Colonic mucosa (tissue), 4 donors: ENCODE data around the gene DDA1. TPM values are rescaled to one million over a fixed set of nuclear protein-coding genes. Genes with fewer than 3 reads are reported as not detected.

Source experiments
- DNase-seq: peaks from one replicate; pipeline ENCODE4 v3.0.0-alpha.2; 2020
- H3K27ac ChIP-seq: fragments of 200-600 bp; one replicate; pipeline ENCODE4 v1.8.0; 2021
- H3K27me3 ChIP-seq: fragments of 200-600 bp; one replicate; pipeline ENCODE4 v1.8.0; 2021
- H3K36me3 ChIP-seq: fragments of 200-600 bp; one replicate; pipeline ENCODE4 v1.8.0; 2021
- H3K4me1 ChIP-seq: fragments of 200-600 bp; one replicate; pipeline ENCODE4 v1.8.0; 2021; ENCODE audit warnings: mild to moderate bottlenecking
- H3K4me3 ChIP-seq: fragments of 200-600 bp; one replicate; pipeline ENCODE4 v1.8.0; 2021
- H3K9ac ChIP-seq, 2 donors: one replicate each; pipeline ENCODE4 v1.7.0; 2013; ENCODE audit warnings: control low read depth in 2 of 2, low read depth in 2 of 2, low read length in 2 of 2
- H3K9me3 ChIP-seq: fragments of 200-600 bp; one replicate; pipeline ENCODE4 v1.8.0; 2021
- intact Hi-C: fragments of 100-400 bp; cut with DNase I; formaldehyde crosslinking; loops from one replicate; pipeline ENCODE4 v1.14.1; 2022
- total RNA-seq, 2 donors: library from RNA; stranded (reverse); fragmentation: NEBNext Ultra II Directional in 1 of 2; extraction: Animal tissue kit (Norgen Biotek cat#: 25700) in 1 of 2; gene quantifications; one replicate each; pipeline ENCODE4 v1.2.1, GENCODE V29; 2021
- TF ChIP-seq, protein P1 (sequence below): fragments of 200-600 bp; IDR thresholded peaks from one replicate; pipeline ENCODE4 v1.8.0; 2022; ENCODE audit warnings: antibody characterized with exemption, mild to moderate bottlenecking
- donor health status: healthy.
- donor health status: DM: no; HTN: no; CAD: no.
- donor health status: DM: no; HTN: no; CAD: no.

The DDA1 gene
- total RNA-seq, 2 donors from 2014 or later = 39.1 to 45.0 TPM

DNA sequence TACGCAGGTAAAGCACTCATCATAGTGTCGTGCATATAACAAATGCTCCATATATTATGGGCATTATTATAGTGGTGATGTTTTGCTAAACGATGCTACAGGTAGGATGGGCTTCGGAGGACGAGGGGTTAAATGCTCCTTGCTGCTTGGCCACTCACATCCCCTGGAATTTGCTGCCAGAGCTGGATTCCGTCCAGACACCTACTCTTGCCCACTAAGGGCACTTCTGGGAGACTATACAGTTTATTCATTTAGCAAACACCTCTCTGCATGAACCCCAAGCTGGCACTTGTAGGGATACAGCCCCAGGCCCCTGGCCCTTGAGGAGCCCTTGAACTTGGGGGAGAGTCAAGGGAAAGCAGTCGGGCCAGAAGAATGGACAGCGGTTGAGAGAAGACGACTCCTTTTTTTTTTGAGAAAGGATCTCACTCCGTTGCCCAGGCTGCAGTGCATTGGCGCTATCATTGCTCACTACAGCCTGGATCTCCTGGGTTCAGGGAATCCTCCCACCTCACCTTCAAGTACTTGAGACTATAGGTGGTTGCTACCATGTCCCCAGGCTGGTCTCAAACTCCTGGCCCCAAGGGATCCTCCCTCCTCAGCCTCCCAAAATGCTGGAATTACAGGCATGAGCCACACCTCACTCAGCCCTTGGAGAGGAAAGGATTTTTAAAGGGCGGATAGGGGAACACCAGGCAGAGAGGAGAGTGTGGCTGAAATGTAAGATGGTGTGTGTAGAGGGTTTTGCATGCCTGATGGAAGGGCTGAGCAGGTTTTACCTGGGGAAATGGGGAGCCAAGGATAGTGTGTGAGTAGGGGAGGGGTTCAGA, 4.8 kb upstream of the DDA1 start:
- H3K36me3 ChIP-seq = no peaks in the 10 kb centered on the region
- peak overlapping the region in 1 of 2 donors; percentile 59 for H3K9ac ChIP-seq
- H3K27me3 ChIP-seq = no peaks in the 10 kb centered on the region
- DNase-seq = no peak
- peak overlapping the region; percentile 72 for H3K4me3 ChIP-seq
- intact Hi-C loops = loop anchor here (2.0 kb wide), 1 partner anchor 30 kb away; the partner anchor contains the start of gene ANO8
- H3K27ac ChIP-seq = peak overlapping the region; percentile 93
- H3K9me3 ChIP-seq = no peaks in the 10 kb centered on the region
- TF ChIP-seq, protein P1, sequence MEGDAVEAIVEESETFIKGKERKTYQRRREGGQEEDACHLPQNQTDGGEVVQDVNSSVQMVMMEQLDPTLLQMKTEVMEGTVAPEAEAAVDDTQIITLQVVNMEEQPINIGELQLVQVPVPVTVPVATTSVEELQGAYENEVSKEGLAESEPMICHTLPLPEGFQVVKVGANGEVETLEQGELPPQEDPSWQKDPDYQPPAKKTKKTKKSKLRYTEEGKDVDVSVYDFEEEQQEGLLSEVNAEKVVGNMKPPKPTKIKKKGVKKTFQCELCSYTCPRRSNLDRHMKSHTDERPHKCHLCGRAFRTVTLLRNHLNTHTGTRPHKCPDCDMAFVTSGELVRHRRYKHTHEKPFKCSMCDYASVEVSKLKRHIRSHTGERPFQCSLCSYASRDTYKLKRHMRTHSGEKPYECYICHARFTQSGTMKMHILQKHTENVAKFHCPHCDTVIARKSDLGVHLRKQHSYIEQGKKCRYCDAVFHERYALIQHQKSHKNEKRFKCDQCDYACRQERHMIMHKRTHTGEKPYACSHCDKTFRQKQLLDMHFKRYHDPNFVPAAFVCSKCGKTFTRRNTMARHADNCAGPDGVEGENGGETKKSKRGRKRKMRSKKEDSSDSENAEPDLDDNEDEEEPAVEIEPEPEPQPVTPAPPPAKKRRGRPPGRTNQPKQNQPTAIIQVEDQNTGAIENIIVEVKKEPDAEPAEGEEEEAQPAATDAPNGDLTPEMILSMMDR = no peak
- H3K4me1 ChIP-seq = peaks cover 15% of the 10 kb centered on the region

- TF ChIP-seq, protein P1 = no peak
- Histone ChIP-seq H3K9me3 (no peaks in the 10 kb centered on the region), H3K9ac (peak overlapping the region in 1 of 2 donors; percentile 94), H3K36me3 (no peaks in the 10 kb centered on the region), H3K27me3 (no peaks in the 10 kb centered on the region), H3K27ac (peak overlapping the region; percentile 93), H3K4me3 (peak overlapping the region; percentile 72), H3K4me1 (peaks cover 16% of the 10 kb centered on the region)
- DNase-seq = no peak
- intact Hi-C loops = loop anchor here (2.0 kb wide), 1 partner anchor 30 kb away; the partner anchor contains the start of gene ANO8
These were observed 4.2 kb upstream of the DDA1 start for GRCh38 chr19:17305216-17305516.

DNA sequence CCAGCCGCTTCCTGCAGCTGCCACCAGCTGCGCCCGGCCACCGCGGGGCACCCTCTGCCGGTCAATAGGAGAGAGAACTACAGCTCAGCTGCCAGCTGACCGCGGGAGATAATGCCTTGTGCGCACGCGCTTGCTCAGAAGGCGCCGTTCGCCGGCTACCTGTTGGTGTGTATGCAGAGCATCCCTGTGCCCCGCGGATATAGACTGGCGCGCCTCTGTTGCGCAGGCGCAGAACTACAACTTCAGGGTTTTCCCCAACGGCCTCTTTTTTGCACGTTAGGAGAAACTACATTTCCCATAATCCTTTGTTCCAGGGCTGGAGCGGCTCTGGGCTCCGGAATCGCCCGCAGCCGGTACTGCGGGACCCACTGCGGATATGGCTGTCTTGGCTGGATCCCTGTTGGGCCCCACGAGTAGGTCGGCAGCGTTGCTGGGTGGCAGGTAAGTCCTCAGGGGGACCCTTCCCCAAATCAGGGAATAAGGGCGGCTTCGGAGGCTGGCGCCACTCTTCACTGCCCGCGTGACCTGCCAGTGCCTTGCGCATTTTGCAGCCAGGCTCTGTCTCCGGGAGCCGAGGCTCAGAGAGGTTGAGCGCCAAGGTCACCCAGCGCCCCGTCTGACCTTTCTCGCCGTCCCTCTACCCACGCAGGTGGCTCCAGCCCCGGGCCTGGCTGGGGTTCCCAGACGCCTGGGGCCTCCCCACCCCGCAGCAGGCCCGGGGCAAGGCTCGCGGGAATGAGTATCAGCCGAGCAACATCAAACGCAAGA, 3.7 kb upstream of the DDA1 start, which contains the start of gene MRPL34:
Gene MRPL34 (plus strand): TSS at position 356 of the 768 bp plus-strand sequence. CDS start 21 bp downstream, at position 377.
- DNase-seq = peak; percentile 97
- no peaks in the 10 kb centered on the region for H3K27me3 ChIP-seq
- TF ChIP-seq, protein P1 = peak; percentile 63
- H3K9me3 ChIP-seq = no peaks in the 10 kb centered on the region
- peak within 1 kb of the TSS; percentile 93 for H3K27ac ChIP-seq
- H3K9ac ChIP-seq = peak within 1 kb of the TSS; percentile 72 to 94
- H3K36me3 ChIP-seq = no peaks in the 10 kb centered on the region
- peaks cover 22% of the 10 kb centered on the region for H3K4me1 ChIP-seq
- intact Hi-C loops = loop anchor here (2.0 kb wide), 1 partner anchor 29 kb away; the partner anchor contains the start of gene ANO8
- H3K4me3 ChIP-seq = peak within 1 kb of the TSS; percentile 72

GRCh38 chr19:17306285-17306714, 3.1 kb upstream of the DDA1 start:
- no peaks in the 10 kb centered on the region for H3K36me3 ChIP-seq
- peak overlapping the region; percentile 72 for H3K4me3 ChIP-seq
- intact Hi-C loops = no loop called here
- peak overlapping the region; percentile 93 for H3K27ac ChIP-seq
- H3K27me3 ChIP-seq = no peaks in the 10 kb centered on the region
- TF ChIP-seq, protein P1 = no peak
- no peak for DNase-seq
- H3K4me1 ChIP-seq = peaks cover 24% of the 10 kb centered on the region
- peak overlapping the region; percentile 72 to 94 for H3K9ac ChIP-seq
- H3K9me3 ChIP-seq = no peaks in the 10 kb centered on the region

GRCh38 chr19:17307876-17308377, 1.4 kb upstream of the DDA1 start:
- no peak for DNase-seq
- intact Hi-C loops = no loop called here
- Histone ChIP-seq H3K4me1 (peaks cover 18% of the 10 kb centered on the region), H3K36me3 (no peaks in the 10 kb centered on the region), H3K9me3 (no peaks in the 10 kb centered on the region), H3K4me3 (no peak overlapping the region), H3K9ac (no peak overlapping the region), H3K27me3 (no peaks in the 10 kb centered on the region), H3K27ac (no peak overlapping the region)
- TF ChIP-seq, protein P1 = no peak
